Astrocyte (in vitro differentiated cells and primary cell): ENCODE results near the gene DYNC1I1.

Experiments
- CTCF ChIP-seq: IDR thresholded peaks from 2 replicates; pipeline ENCODE4 v1.5.1; 2011; ENCODE audit warnings: low read depth, mild to moderate bottlenecking, inconsistent platforms, low read length, moderate library complexity; ENCODE audit not compliant: insufficient read depth
- EZH2 ChIP-seq: IDR thresholded peaks from 2 replicates; pipeline ENCODE4 v1.6.1; 2012; ENCODE audit warnings: mild to moderate bottlenecking, low read length, inconsistent platforms; ENCODE audit not compliant: insufficient read depth

GRCh38 chr7:96100737-96101136 lies 328.4 kb downstream of the DYNC1I1 start:
- no peak for TF ChIP-seq CTCF
- no peak for TF ChIP-seq EZH2
